ENCODE data around the gene SFRP2.

The SFRP2 gene

DNA sequence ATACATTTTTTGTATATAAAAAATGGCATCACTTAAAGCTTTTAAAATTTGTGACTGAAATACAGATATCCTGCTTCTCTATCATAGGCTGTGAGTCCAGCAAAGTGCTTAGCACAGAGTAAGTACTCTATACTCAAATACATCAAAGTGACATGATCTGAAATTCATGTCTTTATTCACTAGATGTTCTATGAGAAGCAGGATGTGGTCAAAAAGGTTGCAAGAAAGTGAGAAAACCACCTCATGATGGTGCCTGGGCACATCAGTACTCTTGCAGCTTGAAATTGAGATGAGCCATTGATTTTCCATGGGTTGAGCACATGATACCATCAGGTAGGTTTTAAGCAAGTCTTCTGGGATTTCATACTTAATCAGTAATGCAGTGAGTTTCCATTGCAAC, 20.4 kb upstream of the SFRP2 start:
- no peak for DNase-seq (ENCODE audit: low read depth in 1 of 2, low spot score in 1 of 2)

DNA sequence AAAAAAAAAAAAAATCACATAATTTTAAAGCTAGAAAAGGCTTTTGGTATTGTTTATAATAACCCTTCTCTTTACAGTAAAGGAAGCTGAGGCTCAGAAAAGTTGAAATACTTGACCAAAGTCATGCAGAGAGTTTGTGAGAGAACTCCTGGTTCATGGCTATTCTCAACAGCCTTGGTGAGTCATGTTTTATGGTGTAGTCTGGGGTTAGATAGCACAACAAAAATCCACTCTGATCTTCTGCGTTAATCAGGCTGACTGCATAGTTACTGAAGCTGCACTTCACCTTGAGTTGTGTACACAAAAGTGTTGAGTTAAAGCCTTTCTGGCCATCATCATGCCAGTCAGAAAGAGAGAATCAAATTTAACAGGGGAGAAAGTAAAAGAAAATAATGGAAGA, 19.3 kb upstream of the SFRP2 start:
- H3K27me3 ChIP-seq (ENCODE audit: insufficient read depth, poor library complexity, severe bottlenecking), result peaks cover 2% of the 10 kb centered on the region
- DNase-seq (ENCODE audit: low read depth in 1 of 2, low spot score in 1 of 2), result no peak
- TF ChIP-seq, protein P1, sequence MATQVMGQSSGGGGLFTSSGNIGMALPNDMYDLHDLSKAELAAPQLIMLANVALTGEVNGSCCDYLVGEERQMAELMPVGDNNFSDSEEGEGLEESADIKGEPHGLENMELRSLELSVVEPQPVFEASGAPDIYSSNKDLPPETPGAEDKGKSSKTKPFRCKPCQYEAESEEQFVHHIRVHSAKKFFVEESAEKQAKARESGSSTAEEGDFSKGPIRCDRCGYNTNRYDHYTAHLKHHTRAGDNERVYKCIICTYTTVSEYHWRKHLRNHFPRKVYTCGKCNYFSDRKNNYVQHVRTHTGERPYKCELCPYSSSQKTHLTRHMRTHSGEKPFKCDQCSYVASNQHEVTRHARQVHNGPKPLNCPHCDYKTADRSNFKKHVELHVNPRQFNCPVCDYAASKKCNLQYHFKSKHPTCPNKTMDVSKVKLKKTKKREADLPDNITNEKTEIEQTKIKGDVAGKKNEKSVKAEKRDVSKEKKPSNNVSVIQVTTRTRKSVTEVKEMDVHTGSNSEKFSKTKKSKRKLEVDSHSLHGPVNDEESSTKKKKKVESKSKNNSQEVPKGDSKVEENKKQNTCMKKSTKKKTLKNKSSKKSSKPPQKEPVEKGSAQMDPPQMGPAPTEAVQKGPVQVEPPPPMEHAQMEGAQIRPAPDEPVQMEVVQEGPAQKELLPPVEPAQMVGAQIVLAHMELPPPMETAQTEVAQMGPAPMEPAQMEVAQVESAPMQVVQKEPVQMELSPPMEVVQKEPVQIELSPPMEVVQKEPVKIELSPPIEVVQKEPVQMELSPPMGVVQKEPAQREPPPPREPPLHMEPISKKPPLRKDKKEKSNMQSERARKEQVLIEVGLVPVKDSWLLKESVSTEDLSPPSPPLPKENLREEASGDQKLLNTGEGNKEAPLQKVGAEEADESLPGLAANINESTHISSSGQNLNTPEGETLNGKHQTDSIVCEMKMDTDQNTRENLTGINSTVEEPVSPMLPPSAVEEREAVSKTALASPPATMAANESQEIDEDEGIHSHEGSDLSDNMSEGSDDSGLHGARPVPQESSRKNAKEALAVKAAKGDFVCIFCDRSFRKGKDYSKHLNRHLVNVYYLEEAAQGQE (IDR thresholded peaks at IDR 0.05; ENCODE audit: insufficient replicate concordance, low read depth), result no peak
- TF ChIP-seq GABPA (IDR thresholded peaks at IDR 0.05; ENCODE audit: low read depth) (no peak), SPI1 (IDR thresholded peaks at IDR 0.05; ENCODE audit: borderline replicate concordance, low read depth) (no peak), POLR2AphosphoS5 (IDR thresholded peaks at IDR 0.05; ENCODE audit: low read depth) (no peak)
- TF ChIP-seq, protein P2, sequence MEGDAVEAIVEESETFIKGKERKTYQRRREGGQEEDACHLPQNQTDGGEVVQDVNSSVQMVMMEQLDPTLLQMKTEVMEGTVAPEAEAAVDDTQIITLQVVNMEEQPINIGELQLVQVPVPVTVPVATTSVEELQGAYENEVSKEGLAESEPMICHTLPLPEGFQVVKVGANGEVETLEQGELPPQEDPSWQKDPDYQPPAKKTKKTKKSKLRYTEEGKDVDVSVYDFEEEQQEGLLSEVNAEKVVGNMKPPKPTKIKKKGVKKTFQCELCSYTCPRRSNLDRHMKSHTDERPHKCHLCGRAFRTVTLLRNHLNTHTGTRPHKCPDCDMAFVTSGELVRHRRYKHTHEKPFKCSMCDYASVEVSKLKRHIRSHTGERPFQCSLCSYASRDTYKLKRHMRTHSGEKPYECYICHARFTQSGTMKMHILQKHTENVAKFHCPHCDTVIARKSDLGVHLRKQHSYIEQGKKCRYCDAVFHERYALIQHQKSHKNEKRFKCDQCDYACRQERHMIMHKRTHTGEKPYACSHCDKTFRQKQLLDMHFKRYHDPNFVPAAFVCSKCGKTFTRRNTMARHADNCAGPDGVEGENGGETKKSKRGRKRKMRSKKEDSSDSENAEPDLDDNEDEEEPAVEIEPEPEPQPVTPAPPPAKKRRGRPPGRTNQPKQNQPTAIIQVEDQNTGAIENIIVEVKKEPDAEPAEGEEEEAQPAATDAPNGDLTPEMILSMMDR (IDR thresholded peaks at IDR 0.05; ENCODE audit: insufficient read depth, low read length), result no peak
- no peak overlapping the region for H3K4me3 ChIP-seq (replicated peaks; ENCODE audit: insufficient read depth, low read length)
- H3K27ac ChIP-seq (replicated peaks), result no peak overlapping the region

More for the DNA sequence above, 20.4 kb upstream of the SFRP2 start:
- no peak overlapping the region for H3K27ac ChIP-seq (replicated peaks)
- peaks cover 2% of the 10 kb centered on the region for H3K27me3 ChIP-seq (ENCODE audit: insufficient read depth, poor library complexity, severe bottlenecking)
- no peak overlapping the region for H3K4me3 ChIP-seq (replicated peaks; ENCODE audit: insufficient read depth, low read length)
- TF ChIP-seq, protein P2 (IDR thresholded peaks at IDR 0.05; ENCODE audit: insufficient read depth, low read length), result no peak
- no peak for TF ChIP-seq SPI1 (IDR thresholded peaks at IDR 0.05; ENCODE audit: borderline replicate concordance, low read depth)
- TF ChIP-seq, protein P1 (IDR thresholded peaks at IDR 0.05; ENCODE audit: insufficient replicate concordance, low read depth), result no peak
- TF ChIP-seq GABPA (IDR thresholded peaks at IDR 0.05; ENCODE audit: low read depth), result no peak
- TF ChIP-seq POLR2AphosphoS5 (IDR thresholded peaks at IDR 0.05; ENCODE audit: low read depth), result no peak

DNA sequence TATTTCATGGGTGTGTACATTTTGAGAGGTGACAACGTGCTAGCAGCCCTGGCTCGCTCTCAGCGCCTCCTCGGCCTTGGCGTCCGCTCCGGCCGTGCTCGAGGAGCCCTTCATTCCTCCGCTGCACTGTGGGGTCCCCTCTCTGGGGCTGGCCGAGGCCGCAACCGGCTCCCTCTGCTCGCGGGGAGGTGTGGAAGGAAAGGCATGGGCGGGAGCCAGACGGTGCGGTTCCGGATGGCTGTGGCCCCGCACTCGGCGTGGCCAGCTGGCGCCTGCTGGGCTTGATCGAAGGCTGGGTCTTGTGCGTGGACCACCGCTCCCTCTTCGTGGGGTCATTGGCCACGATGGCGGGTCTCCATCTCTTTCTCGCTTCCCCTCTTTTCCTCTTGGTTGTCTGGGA, 17.2 kb upstream of the SFRP2 start:
- DNase-seq (ENCODE audit: low read depth in 1 of 2, low spot score in 1 of 2), result no peak
- Histone ChIP-seq H3K27ac (replicated peaks) (no peak overlapping the region), H3K4me3 (replicated peaks; ENCODE audit: insufficient read depth, low read length) (no peak overlapping the region), H3K27me3 (ENCODE audit: insufficient read depth, poor library complexity, severe bottlenecking) (peaks cover 6% of the 10 kb centered on the region)
- TF ChIP-seq SPI1 (IDR thresholded peaks at IDR 0.05; ENCODE audit: borderline replicate concordance, low read depth) (no peak), GABPA (IDR thresholded peaks at IDR 0.05; ENCODE audit: low read depth) (no peak), POLR2AphosphoS5 (IDR thresholded peaks at IDR 0.05; ENCODE audit: low read depth) (no peak)
- TF ChIP-seq, protein P2 (IDR thresholded peaks at IDR 0.05; ENCODE audit: insufficient read depth, low read length), result no peak
- TF ChIP-seq, protein P1 (IDR thresholded peaks at IDR 0.05; ENCODE audit: insufficient replicate concordance, low read depth), result no peak
